Measurements from ENCODE around the gene NAXE.

The NAXE gene

GRCh38 chr1:156553860-156554485 lies 37.6 kb upstream of the NAXE start:
- TF ChIP-seq CTCF (IDR thresholded peaks at IDR 0.05; ENCODE audit: borderline replicate concordance, control extremely low read depth, extremely low read depth, insufficient read depth, missing control alignments): no peak
- in situ Hi-C loops (cut with MboI; ENCODE audit: low sequenced_read_pairs, unreplicated experiment): no loop called here
- no peak for DNase-seq (ENCODE audit: low spot score)

GRCh38 chr1:156554971-156555370 lies 36.6 kb upstream of the NAXE start:
- TF ChIP-seq CTCF (IDR thresholded peaks at IDR 0.05; ENCODE audit: borderline replicate concordance, control extremely low read depth, extremely low read depth, insufficient read depth, missing control alignments): no peak
- DNase-seq (ENCODE audit: low spot score): no peak
- in situ Hi-C loops (cut with MboI; ENCODE audit: low sequenced_read_pairs, unreplicated experiment): no loop called here

GRCh38 chr1:156555715-156556114 lies 35.9 kb upstream of the NAXE start:
- no peak for DNase-seq (ENCODE audit: low spot score)
- no peak for TF ChIP-seq CTCF (IDR thresholded peaks at IDR 0.05; ENCODE audit: borderline replicate concordance, control extremely low read depth, extremely low read depth, insufficient read depth, missing control alignments)
- in situ Hi-C loops (cut with MboI; ENCODE audit: low sequenced_read_pairs, unreplicated experiment): no loop called here

GRCh38 chr1:156556354-156556753 lies 35.2 kb upstream of the NAXE start:
- no peak for TF ChIP-seq CTCF (IDR thresholded peaks at IDR 0.05; ENCODE audit: borderline replicate concordance, control extremely low read depth, extremely low read depth, insufficient read depth, missing control alignments)
- in situ Hi-C loops (cut with MboI; ENCODE audit: low sequenced_read_pairs, unreplicated experiment): no loop called here

GRCh38 chr1:156559086-156559796 lies 32.3 kb upstream of the NAXE start:
- TF ChIP-seq CTCF (IDR thresholded peaks at IDR 0.05; ENCODE audit: borderline replicate concordance, control extremely low read depth, extremely low read depth, insufficient read depth, missing control alignments): no peak
- DNase-seq (ENCODE audit: low spot score): no peak
- in situ Hi-C loops (cut with MboI; ENCODE audit: low sequenced_read_pairs, unreplicated experiment): no loop called here

More at GRCh38 chr1:156556354-156556753, 35.2 kb upstream of the NAXE start:
- no peak for DNase-seq (ENCODE audit: low spot score)

- in situ Hi-C loops (cut with MboI; ENCODE audit: low sequenced_read_pairs, unreplicated experiment): loop anchor here (10.0 kb wide), 1 partner anchor 55 kb away; the partner anchor contains the start of gene MEF2D
- no peak for TF ChIP-seq CTCF (IDR thresholded peaks at IDR 0.05; ENCODE audit: borderline replicate concordance, control extremely low read depth, extremely low read depth, insufficient read depth, missing control alignments)
- DNase-seq (ENCODE audit: low spot score): no peak
Measured at GRCh38 chr1:156559797-156560385, 31.7 kb upstream of the NAXE start.
